HepG2 (cell line): ENCODE data around the gene ELANE. TPM values are rescaled to one million over a fixed set of nuclear protein-coding genes. Genes with fewer than 3 reads are reported as not detected.

ENCODE experiments used
- ATAD3A ChIP-seq: sonication (generic); formaldehyde crosslinking; IDR thresholded peaks from 2 replicates; pipeline ENCODE4 v1.4.0; 2020; ENCODE audit warnings: missing genetic modification reagents
- BRD4 ChIP-seq: sonication (generic); formaldehyde crosslinking; IDR thresholded peaks from 2 replicates; pipeline ENCODE4 v1.4.0; 2020; ENCODE audit warnings: missing genetic modification reagents
- CEBPB ChIP-seq: IDR thresholded peaks from 2 replicates; pipeline ENCODE4 v1.6.1; 2011; ENCODE audit warnings: low read depth, low read length, improper control_type of control experiment, borderline replicate concordance
- CHD2 ChIP-seq: IDR thresholded peaks from 2 replicates; pipeline ENCODE4 v1.6.1; 2011; ENCODE audit warnings: low read depth, low read length, improper control_type of control experiment
- FOXC1 ChIP-seq: sonication (generic); formaldehyde crosslinking; IDR thresholded peaks from 2 replicates; pipeline ENCODE4 v1.8.0; 2022; ENCODE audit warnings: mild to moderate bottlenecking, missing genetic modification reagents, borderline replicate concordance
- GABPA ChIP-seq, 2 experiments: IDR thresholded peaks; 2 replicates each; pipeline ENCODE4 v1.6.1; 2011 to 2016; ENCODE audit warnings: low read depth in 2 of 2, low read length in 1 of 2, missing biosample characterization in 1 of 2, missing genetic modification characterization in 1 of 2
- HNF4A ChIP-seq: sonication (generic); formaldehyde crosslinking; IDR thresholded peaks from 2 replicates; pipeline ENCODE4 v1.4.0; 2020; ENCODE audit warnings: missing genetic modification reagents
- NR2F2 ChIP-seq: IDR thresholded peaks from 2 replicates; pipeline ENCODE4 v1.6.1; 2012; ENCODE audit warnings: low read depth, inconsistent platforms, borderline replicate concordance
- POLR2AphosphoS5 ChIP-seq: IDR thresholded peaks from 2 replicates; pipeline ENCODE4 v1.6.1; 2012; ENCODE audit warnings: low read depth, low read length
- TCF12 ChIP-seq, 2 experiments: fragments of 450-650 bp in 1 of 2; sonication (generic) in 1 of 2; formaldehyde crosslinking in 1 of 2; IDR thresholded peaks; 2 replicates each; pipeline versions ENCODE4 v1.6.1 to v1.8.0; 2017 to 2022; ENCODE audit warnings: antibody characterized with exemption in 1 of 2, mild to moderate bottlenecking in 1 of 2, missing genetic modification reagents in 1 of 2, moderate library complexity in 1 of 2
- TCF7 ChIP-seq: sonication (generic); IDR thresholded peaks from 2 replicates; pipeline ENCODE4 v1.6.1; 2016; ENCODE audit warnings: antibody characterized with exemption, low read depth
- YEATS4 ChIP-seq: sonication (generic); formaldehyde crosslinking; IDR thresholded peaks from 2 replicates; pipeline ENCODE4 v1.4.0; 2020; ENCODE audit warnings: missing genetic modification reagents, borderline replicate concordance
- ZNF329 ChIP-seq: sonication (generic); formaldehyde crosslinking; IDR thresholded peaks from 2 replicates; pipeline ENCODE4 v1.9.0; 2021; ENCODE audit warnings: low read depth, mild to moderate bottlenecking, missing genetic modification reagents
- ZNF558 ChIP-seq: sonication (generic); formaldehyde crosslinking; IDR thresholded peaks from 2 replicates; pipeline ENCODE4 v1.9.0; 2022; ENCODE audit warnings: mild to moderate bottlenecking, missing genetic modification reagents, borderline replicate concordance
- ZNF567 ChIP-seq: sonication (generic); formaldehyde crosslinking; IDR thresholded peaks from 2 replicates; pipeline ENCODE4 v1.8.1; 2023; ENCODE audit warnings: mild to moderate bottlenecking, missing genetic modification reagents, borderline replicate concordance
- polyA plus RNA-seq, 8 experiments: library from polyadenylated mRNA; depleted of rRNA in 3 of 8; stranded (reverse) in 7 of 8; unstranded in 1 of 8; fragments of >200 nt; fragmentation: Illumina TruSeq in 4 of 8; extraction: Trizol in 4 of 8; gene quantifications; 2 replicates each; pipeline versions ENCODE4 v1.2.1 to v1.2.3, GENCODE V29; 2011 to 2016; ENCODE audit warnings: low read depth in 4 of 8, missing spikeins in 1 of 8, mixed read lengths in 1 of 8; ENCODE audit not compliant: insufficient read depth in 1 of 8
- total RNA-seq, 5 experiments: library from RNA; depleted of rRNA; stranded (reverse); fragments of >200 nt; fragmentation: Illumina TruSeq; extraction: Trizol; gene quantifications; 2 replicates each; pipeline ENCODE4 v1.2.3, GENCODE V29; 2016; ENCODE audit warnings: low read depth in 1 of 5
- TF ChIP-seq, protein P1 (sequence below): sonication (generic); formaldehyde crosslinking; IDR thresholded peaks from 2 replicates; pipeline ENCODE4 v1.4.0; 2020; ENCODE audit warnings: missing genetic modification reagents, low read depth, mild to moderate bottlenecking, borderline replicate concordance
- TF ChIP-seq, protein P2 (sequence below): IDR thresholded peaks from 2 replicates; pipeline ENCODE4 v1.6.1; 2016; ENCODE audit warnings: missing biosample characterization, missing genetic modification reagents, low read depth
- TF ChIP-seq, protein P3 (sequence below): sonication (generic); formaldehyde crosslinking; IDR thresholded peaks from 2 replicates; pipeline ENCODE4 v1.4.0; 2020; ENCODE audit warnings: missing genetic modification reagents
- TF ChIP-seq, protein P4 (sequence below): sonication (generic); formaldehyde crosslinking; IDR thresholded peaks from 2 replicates; pipeline ENCODE4 v1.8.0; 2022; ENCODE audit warnings: missing genetic modification reagents, low read depth, mild to moderate bottlenecking, borderline replicate concordance
- TF ChIP-seq, protein P5 (sequence below): sonication (generic); formaldehyde crosslinking; IDR thresholded peaks from 2 replicates; pipeline ENCODE4; 2020; ENCODE audit warnings: missing genetic modification reagents, mild to moderate bottlenecking, borderline replicate concordance

Gene ELANE
- total and polyA plus RNA-seq, 2 of the 13 experiments (the other 11 are each of a cell fraction or from before 2014, with no cell fraction given): not detected

DNA sequence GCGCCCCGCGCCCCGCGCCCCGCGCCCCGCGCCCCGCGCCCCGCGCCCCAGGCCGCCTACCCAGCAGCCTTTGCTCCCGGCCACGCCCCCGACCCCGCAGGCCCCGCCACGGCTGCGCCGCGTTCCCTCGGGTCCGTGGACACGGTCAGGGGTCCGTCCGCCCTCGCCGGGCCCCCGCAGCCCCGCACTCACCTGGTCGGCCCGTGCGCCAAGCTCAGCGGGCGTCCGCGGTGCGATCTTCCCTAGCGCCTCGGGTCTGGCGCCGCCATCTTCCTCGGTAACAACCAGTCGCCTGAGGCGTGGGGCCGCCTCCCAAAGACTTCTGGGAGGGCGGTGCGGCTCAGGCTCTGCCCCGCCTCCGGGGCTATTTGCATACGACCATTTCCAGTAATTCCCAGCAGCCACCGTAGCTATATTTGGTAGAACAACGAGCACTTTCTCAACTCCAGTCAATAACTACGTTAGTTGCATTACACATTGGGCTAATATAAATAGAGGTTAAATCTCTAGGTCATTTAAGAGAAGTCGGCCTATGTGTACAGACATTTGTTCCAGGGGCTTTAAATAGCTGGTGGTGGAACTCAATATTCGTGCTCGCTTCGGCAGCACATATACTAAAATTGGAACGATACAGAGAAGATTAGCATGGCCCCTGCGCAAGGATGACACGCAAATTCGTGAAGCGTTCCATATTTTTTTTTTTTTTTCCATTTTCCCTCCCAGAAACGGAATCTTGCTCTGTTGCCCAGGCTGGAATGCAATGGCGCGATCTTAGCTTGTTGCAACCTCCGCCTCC lies 41.0 kb downstream of the ELANE start, which contains the start of the genes MED16 and RNU6-9 (continued):
- TF ChIP-seq, protein P1, sequence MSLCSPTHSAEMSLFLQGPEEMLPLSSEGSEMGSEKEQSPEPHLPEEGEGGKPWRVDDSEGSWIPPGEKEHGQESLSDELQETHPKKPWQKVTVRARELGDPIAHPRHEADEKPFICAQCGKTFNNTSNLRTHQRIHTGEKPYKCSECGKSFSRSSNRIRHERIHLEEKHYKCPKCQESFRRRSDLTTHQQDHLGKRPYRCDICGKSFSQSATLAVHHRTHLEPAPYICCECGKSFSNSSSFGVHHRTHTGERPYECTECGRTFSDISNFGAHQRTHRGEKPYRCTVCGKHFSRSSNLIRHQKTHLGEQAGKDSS (CRISPR knock-in tag): no peak
- TF ChIP-seq, protein P2, sequence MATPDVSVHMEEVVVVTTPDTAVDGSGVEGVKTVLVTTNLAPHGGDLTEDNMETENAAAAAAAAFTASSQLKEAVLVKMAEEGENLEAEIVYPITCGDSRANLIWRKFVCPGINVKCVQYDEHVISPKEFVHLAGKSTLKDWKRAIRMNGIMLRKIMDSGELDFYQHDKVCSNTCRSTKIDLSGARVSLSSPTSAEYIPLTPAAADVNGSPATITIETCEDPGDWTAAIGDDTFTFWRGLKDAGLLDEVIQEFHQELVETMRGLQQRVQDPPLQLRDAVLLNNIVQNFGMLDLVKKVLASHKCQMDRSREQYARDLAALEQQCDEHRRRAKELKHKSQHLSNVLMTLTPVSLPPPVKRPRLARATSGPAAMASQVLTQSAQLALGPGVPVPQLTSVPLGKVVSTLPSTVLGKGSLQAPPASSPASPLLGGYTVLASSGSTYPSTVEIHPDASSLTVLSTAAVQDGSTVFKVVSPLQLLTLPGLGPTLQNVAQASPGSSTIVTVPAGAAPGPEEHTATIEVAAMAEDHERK (CRISPR knock-in tag): no peak
- TF ChIP-seq HNF4A: no peak
- TF ChIP-seq ZNF329 (CRISPR knock-in tag): peak; percentile 6; the same call in 1 of the 2 replicates
- 0 out of 2 replicates have a peak, but pooled peaks have one; percentile 24 for TF ChIP-seq NR2F2
- no peak for TF ChIP-seq TCF7
- TF ChIP-seq CHD2: no peak
- TF ChIP-seq GABPA (IDR thresholded peaks at IDR 0.05; ENCODE audit: low read depth, low read length): no peak
- TF ChIP-seq GABPA (CRISPR knock-in tag; IDR thresholded peaks at IDR 0.05; ENCODE audit: low read depth): peak; percentile 44; the same call in 1 of the 2 replicates
- no peak for TF ChIP-seq BRD4 (CRISPR knock-in tag)
- TF ChIP-seq POLR2AphosphoS5: peak; percentile 78
- TF ChIP-seq ZNF558 (CRISPR knock-in tag): 0 out of 2 replicates have a peak, but pooled peaks have one; percentile 63
- TF ChIP-seq TCF12 (IDR thresholded peaks at IDR 0.05): no peak
- TF ChIP-seq TCF12 (CRISPR knock-in tag; IDR thresholded peaks at IDR 0.05): no peak
- TF ChIP-seq, protein P3, sequence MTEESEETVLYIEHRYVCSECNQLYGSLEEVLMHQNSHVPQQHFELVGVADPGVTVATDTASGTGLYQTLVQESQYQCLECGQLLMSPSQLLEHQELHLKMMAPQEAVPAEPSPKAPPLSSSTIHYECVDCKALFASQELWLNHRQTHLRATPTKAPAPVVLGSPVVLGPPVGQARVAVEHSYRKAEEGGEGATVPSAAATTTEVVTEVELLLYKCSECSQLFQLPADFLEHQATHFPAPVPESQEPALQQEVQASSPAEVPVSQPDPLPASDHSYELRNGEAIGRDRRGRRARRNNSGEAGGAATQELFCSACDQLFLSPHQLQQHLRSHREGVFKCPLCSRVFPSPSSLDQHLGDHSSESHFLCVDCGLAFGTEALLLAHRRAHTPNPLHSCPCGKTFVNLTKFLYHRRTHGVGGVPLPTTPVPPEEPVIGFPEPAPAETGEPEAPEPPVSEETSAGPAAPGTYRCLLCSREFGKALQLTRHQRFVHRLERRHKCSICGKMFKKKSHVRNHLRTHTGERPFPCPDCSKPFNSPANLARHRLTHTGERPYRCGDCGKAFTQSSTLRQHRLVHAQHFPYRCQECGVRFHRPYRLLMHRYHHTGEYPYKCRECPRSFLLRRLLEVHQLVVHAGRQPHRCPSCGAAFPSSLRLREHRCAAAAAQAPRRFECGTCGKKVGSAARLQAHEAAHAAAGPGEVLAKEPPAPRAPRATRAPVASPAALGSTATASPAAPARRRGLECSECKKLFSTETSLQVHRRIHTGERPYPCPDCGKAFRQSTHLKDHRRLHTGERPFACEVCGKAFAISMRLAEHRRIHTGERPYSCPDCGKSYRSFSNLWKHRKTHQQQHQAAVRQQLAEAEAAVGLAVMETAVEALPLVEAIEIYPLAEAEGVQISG (CRISPR knock-in tag): peak; percentile 76
- peak; percentile 55; the same call in 1 of the 2 replicates for TF ChIP-seq FOXC1 (CRISPR knock-in tag)
- TF ChIP-seq, protein P4, sequence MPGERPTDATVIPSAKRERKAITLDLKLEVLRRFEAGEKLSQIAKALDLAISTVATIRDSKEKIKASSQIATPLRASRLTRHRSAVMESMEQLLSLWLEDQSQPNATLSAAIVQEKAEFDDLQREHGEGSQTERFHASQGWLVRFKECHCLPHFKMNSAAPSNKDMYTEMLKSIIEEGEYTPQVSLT (CRISPR knock-in tag): no peak
- no peak for TF ChIP-seq CEBPB
- TF ChIP-seq ATAD3A: no peak
- TF ChIP-seq, protein P5, sequence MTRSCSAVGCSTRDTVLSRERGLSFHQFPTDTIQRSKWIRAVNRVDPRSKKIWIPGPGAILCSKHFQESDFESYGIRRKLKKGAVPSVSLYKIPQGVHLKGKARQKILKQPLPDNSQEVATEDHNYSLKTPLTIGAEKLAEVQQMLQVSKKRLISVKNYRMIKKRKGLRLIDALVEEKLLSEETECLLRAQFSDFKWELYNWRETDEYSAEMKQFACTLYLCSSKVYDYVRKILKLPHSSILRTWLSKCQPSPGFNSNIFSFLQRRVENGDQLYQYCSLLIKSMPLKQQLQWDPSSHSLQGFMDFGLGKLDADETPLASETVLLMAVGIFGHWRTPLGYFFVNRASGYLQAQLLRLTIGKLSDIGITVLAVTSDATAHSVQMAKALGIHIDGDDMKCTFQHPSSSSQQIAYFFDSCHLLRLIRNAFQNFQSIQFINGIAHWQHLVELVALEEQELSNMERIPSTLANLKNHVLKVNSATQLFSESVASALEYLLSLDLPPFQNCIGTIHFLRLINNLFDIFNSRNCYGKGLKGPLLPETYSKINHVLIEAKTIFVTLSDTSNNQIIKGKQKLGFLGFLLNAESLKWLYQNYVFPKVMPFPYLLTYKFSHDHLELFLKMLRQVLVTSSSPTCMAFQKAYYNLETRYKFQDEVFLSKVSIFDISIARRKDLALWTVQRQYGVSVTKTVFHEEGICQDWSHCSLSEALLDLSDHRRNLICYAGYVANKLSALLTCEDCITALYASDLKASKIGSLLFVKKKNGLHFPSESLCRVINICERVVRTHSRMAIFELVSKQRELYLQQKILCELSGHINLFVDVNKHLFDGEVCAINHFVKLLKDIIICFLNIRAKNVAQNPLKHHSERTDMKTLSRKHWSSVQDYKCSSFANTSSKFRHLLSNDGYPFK: peak; percentile 96
- peak; percentile 68; the same call in 1 of the 2 replicates for TF ChIP-seq YEATS4 (CRISPR knock-in tag)
- TF ChIP-seq ZNF567 (CRISPR knock-in tag): no peak
